ENCODE measurements around the gene UNC5C. TPM values are rescaled to one million over a fixed set of nuclear protein-coding genes. Genes with fewer than 3 reads are reported as not detected.

Gene UNC5C
- total and polyA plus RNA-seq, 2 of the 4 experiments (the other 2 are of a cell fraction), result under 0.01 TPM

DNA sequence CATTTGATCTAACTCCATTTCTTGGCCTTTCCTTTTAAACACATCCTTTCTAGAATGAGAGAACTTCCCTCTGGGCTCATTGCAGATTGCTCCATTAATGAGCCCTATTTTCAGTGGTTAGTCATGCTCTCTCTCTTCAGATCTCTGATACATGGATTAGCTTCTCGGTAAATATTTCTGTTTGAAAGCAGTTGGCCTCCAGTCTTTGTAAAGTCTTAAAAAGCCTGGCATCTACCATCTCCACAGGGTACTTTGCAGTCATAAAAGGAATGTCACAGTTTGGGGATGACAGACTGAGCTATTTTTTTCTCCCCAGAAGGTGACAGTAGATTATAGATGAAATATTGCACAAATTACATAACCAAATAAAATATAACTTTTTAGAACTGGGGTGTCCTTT is 72.7 kb downstream of the UNC5C start:
- Histone ChIP-seq H2AK5ac (ENCODE audit: low read depth, low read length) (no peak overlapping the region), H3K36me3 (ENCODE audit: control insufficient read depth, insufficient read depth, low read length) (no peaks in the 10 kb centered on the region), H3K18ac (ENCODE audit: low read depth, low read length) (no peak overlapping the region), H2BK5ac (ENCODE audit: low read depth, low read length, poor library complexity, severe bottlenecking) (no peak overlapping the region), H2BK120ac (ENCODE audit: low read depth, low read length) (no peak overlapping the region), H3K4ac (ENCODE audit: low read depth, low read length) (no peak overlapping the region), H3K27ac (ENCODE audit: insufficient read depth, low read length) (no peak overlapping the region), H2BK15ac (ENCODE audit: low read depth, low read length) (no peak overlapping the region), H3K4me2 (ENCODE audit: low read depth, low read length) (no peak overlapping the region), H3K79me1 (ENCODE audit: low read depth in 1 of 2, low read length in 2 of 2) (no peaks in the 10 kb centered on the region), H3K9me1 (ENCODE audit: insufficient read depth, low read length) (no peaks in the 10 kb centered on the region), H3K4me1 (ENCODE audit: control insufficient read depth, insufficient read depth, low read length) (no peaks in the 10 kb centered on the region), H3K56ac (ENCODE audit: extremely low read depth, insufficient read depth, low read length) (no peak overlapping the region), H4K91ac (ENCODE audit: insufficient read depth, low read depth, low read length) (no peak overlapping the region), H2AFZ (replicated peaks; ENCODE audit: low read length, poor library complexity) (no peak overlapping the region), H2BK20ac (ENCODE audit: low read depth, low read length) (no peak overlapping the region), H3K27me3 (ENCODE audit: control insufficient read depth, insufficient read depth, low read length) (no peaks in the 10 kb centered on the region), H3K4me3 (ENCODE audit: insufficient read depth, low read depth, low read length) (no peak overlapping the region), H3K14ac (replicated peaks; ENCODE audit: low read depth, low read length) (no peak overlapping the region), H4K20me1 (ENCODE audit: insufficient read depth, low read length) (no peaks in the 10 kb centered on the region), H3K23ac (ENCODE audit: low read depth, low read length) (no peak overlapping the region), H4K8ac (ENCODE audit: low read depth in 2 of 2, low read length in 2 of 2) (no peak overlapping the region), H2AK9ac (replicated peaks; ENCODE audit: low read depth, low read length, poor library complexity) (no peak overlapping the region), H4K5ac (ENCODE audit: low read depth, low read length) (no peak overlapping the region), H3K9me3 (ENCODE audit: control insufficient read depth, insufficient read depth, low read length) (no peaks in the 10 kb centered on the region), H3K9ac (ENCODE audit: low read depth, low read length) (no peak overlapping the region)
- dilution Hi-C loops (cut with HindIII; ENCODE audit: low sequenced_read_pairs, unreplicated experiment) (no loop called here), in situ Hi-C loops (cut with MboI; ENCODE audit: low sequenced_read_pairs) (no loop called here), intact Hi-C loops (cut with micrococcal nuclease) (no loop called here)
- BruUV-seq (replicated peaks), result no TSS peak
- DNase-seq (no peak), ATAC-seq (ENCODE audit: low read depth) (no peak)
- ChIA-PET CTCF (interaction anchor here (1.3 kb wide), 1 partner anchor 35 kb away, joined by 4 read pairs; no protein-coding TSS in a partner anchor), POLR2A (ENCODE audit: unreplicated experiment) (no interaction called here)
- WGBS, 2 experiments (ENCODE audit: extremely low coverage in 2 of 2, insufficient read length in 1 of 2), result no CpG with 5 or more reads among the region's 1 CpG
- TF ChIP-seq, protein P1, sequence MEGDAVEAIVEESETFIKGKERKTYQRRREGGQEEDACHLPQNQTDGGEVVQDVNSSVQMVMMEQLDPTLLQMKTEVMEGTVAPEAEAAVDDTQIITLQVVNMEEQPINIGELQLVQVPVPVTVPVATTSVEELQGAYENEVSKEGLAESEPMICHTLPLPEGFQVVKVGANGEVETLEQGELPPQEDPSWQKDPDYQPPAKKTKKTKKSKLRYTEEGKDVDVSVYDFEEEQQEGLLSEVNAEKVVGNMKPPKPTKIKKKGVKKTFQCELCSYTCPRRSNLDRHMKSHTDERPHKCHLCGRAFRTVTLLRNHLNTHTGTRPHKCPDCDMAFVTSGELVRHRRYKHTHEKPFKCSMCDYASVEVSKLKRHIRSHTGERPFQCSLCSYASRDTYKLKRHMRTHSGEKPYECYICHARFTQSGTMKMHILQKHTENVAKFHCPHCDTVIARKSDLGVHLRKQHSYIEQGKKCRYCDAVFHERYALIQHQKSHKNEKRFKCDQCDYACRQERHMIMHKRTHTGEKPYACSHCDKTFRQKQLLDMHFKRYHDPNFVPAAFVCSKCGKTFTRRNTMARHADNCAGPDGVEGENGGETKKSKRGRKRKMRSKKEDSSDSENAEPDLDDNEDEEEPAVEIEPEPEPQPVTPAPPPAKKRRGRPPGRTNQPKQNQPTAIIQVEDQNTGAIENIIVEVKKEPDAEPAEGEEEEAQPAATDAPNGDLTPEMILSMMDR (conservative IDR thresholded peaks at IDR 0.05; ENCODE audit: low read depth, low read length), result no peak
- TF ChIP-seq ELK1 (IDR thresholded peaks at IDR 0.05; ENCODE audit: borderline replicate concordance, low read depth, low read length) (no peak), RAD21 (IDR thresholded peaks at IDR 0.05; ENCODE audit: low read length) (no peak), MXI1 (IDR thresholded peaks at IDR 0.05; ENCODE audit: borderline replicate concordance, low read depth, low read length) (no peak), SMC3 (IDR thresholded peaks at IDR 0.05; ENCODE audit: low read depth, low read length) (no peak), RCOR1 (IDR thresholded peaks at IDR 0.05; ENCODE audit: insufficient replicate concordance, low read length) (no peak), FOS (IDR thresholded peaks at IDR 0.05; ENCODE audit: low read depth, low read length) (no peak), MAFK (IDR thresholded peaks at IDR 0.05; ENCODE audit: low read depth, low read length) (no peak), POLR2A (IDR thresholded peaks at IDR 0.05; ENCODE audit: low read depth, low read length) (no peak), BHLHE40 (IDR thresholded peaks at IDR 0.05; ENCODE audit: low read depth, low read length) (no peak), USF2 (IDR thresholded peaks at IDR 0.05; ENCODE audit: low read depth, low read length) (no peak), CHD1 (IDR thresholded peaks at IDR 0.05; ENCODE audit: low read depth, low read length) (no peak), MAZ (IDR thresholded peaks at IDR 0.05; ENCODE audit: borderline replicate concordance, low read depth, low read length) (no peak), CEBPB (IDR thresholded peaks at IDR 0.05; ENCODE audit: low read depth, low read length) (no peak), NFE2L2 (IDR thresholded peaks at IDR 0.05; ENCODE audit: low read depth, low read length) (no peak), RFX5 (IDR thresholded peaks at IDR 0.05; ENCODE audit: low read depth, low read length) (no peak)
